VCaP (cell line): ENCODE data around the gene RNF182.

Experiments used
- H3K27ac ChIP-seq: fragments of 450-650 bp; 2 replicates; pipeline ENCODE4 v1.5.1; 2017
- TF ChIP-seq, protein P1 (sequence below): fragments of 450-650 bp; conservative IDR thresholded peaks from 2 replicates; pipeline ENCODE4 v1.5.1; 2017; ENCODE audit warnings: mild to moderate bottlenecking, moderate library complexity

Gene RNF182

GRCh38 chr6:13987400-13987865 is 62.7 kb downstream of the RNF182 start:
- TF ChIP-seq, protein P1, sequence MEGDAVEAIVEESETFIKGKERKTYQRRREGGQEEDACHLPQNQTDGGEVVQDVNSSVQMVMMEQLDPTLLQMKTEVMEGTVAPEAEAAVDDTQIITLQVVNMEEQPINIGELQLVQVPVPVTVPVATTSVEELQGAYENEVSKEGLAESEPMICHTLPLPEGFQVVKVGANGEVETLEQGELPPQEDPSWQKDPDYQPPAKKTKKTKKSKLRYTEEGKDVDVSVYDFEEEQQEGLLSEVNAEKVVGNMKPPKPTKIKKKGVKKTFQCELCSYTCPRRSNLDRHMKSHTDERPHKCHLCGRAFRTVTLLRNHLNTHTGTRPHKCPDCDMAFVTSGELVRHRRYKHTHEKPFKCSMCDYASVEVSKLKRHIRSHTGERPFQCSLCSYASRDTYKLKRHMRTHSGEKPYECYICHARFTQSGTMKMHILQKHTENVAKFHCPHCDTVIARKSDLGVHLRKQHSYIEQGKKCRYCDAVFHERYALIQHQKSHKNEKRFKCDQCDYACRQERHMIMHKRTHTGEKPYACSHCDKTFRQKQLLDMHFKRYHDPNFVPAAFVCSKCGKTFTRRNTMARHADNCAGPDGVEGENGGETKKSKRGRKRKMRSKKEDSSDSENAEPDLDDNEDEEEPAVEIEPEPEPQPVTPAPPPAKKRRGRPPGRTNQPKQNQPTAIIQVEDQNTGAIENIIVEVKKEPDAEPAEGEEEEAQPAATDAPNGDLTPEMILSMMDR = no peak
- H3K27ac ChIP-seq = no peak overlapping the region

DNA sequence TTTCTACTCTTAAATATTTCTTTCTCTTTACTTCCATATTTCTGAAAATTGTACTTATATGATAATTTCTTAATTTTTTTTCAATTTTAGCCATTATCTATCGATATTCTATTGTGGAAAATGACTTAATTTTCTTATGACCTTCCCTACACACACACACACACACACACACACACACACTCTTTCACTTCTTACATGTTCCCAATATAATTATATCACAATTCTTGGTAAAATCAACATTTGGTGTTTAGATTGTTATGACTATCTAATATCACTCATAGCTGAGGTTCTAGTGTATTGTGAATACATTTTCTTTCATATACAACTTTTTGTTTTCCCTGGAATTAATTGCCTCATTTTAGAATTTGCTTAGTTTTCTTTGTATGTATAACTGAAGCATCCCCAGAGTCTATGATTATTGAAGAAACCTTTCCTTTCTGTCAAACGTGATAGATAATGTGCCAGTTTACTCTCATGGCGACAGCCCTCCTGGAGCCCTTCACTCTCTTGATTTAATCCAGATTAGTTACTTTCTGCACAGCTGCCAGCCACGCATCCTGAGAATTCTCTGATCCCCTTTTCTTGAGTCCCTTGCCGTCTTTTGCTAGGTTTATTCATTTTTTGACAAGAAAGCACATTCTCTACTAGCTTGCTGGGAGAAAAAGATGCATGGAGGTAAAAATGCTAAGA is 63.4 kb downstream of the RNF182 start:
- no peak overlapping the region for H3K27ac ChIP-seq

DNA sequence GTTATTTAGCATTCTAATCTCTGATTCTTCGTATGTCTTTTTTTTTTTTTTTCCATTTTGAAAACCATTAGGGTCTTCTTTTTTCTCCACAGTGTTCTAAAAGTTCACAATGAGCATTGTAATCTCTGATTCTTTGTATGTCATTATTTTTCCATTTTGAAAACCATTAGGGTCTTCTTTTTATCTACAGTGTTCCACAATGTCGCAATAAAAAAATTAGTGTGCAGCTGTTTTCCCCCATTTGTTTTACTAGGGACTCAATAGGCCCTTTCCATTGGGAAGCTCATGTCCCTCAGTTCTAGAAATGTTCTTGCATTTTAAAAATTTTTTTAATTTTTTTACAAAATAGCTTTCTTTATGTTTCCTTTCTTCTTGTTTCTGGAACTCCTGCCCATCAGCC is 64.2 kb downstream of the RNF182 start:
- TF ChIP-seq, protein P1 = no peak
- no peak overlapping the region for H3K27ac ChIP-seq

More for the DNA sequence above, 63.4 kb downstream of the RNF182 start:
- TF ChIP-seq, protein P1 = no peak

GRCh38 chr6:13989496-13990144 is 64.9 kb downstream of the RNF182 start:
- TF ChIP-seq, protein P1 = no peak
- H3K27ac ChIP-seq = no peak overlapping the region

GRCh38 chr6:13990796-13991195 is 66.0 kb downstream of the RNF182 start:
- H3K27ac ChIP-seq = no peak overlapping the region

GRCh38 chr6:13991393-13991792 is 66.6 kb downstream of the RNF182 start:
- TF ChIP-seq, protein P1 = no peak
- no peak overlapping the region for H3K27ac ChIP-seq

More at GRCh38 chr6:13990796-13991195, 66.0 kb downstream of the RNF182 start:
- TF ChIP-seq, protein P1 = no peak

- H3K27ac ChIP-seq = no peak overlapping the region
- TF ChIP-seq, protein P1 = no peak
Observed at GRCh38 chr6:13992417-13993055, 67.8 kb downstream of the RNF182 start.
